HG03558 (cell line): ENCODE measurements around the gene OTUD7B.
"Not testable (repeated sequence)": the region's sequence is repeated elsewhere in the genome, so short reads cannot be mapped to it uniquely, and the experiment has no call there.

Experiments
- ATAC-seq: cut with Tn5 transposase; IDR thresholded peaks from one replicate; pipeline ENCODE4 v1.9.1; 2021; ENCODE audit warnings: moderate number of reproducible peaks; ENCODE audit not compliant: unreplicated experiment; ENCODE audit errors: extremely low read depth

Gene OTUD7B

DNA sequence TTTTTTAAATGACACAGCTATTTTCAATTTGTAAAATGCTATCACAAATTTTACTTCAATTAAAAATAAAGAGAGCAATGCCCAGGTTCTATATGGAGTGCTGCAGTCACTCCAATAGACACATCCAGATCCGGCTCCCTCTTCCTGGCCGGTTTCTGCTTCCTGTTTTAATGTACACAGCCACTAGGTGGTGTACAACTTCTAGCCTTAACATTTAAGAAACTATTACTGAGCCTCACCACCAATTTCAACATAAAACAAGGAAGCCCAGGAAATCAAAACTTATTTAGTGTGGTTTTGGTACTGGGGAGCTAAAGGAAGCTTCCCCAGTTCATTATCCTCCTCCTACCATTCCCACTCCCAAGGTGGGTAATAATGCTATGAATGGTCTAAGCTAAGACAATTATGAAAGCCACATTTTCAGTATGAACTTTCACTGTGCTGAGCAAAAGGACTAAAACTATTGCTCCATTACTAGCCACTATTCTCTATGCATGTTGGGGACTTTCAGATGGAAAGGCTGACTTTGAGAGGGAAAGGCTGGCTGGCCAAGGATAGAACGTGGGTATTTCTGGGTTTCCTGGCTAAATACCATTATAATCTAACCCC lies 48.4 kb downstream of the OTUD7B start:
- ATAC-seq: no peak

DNA sequence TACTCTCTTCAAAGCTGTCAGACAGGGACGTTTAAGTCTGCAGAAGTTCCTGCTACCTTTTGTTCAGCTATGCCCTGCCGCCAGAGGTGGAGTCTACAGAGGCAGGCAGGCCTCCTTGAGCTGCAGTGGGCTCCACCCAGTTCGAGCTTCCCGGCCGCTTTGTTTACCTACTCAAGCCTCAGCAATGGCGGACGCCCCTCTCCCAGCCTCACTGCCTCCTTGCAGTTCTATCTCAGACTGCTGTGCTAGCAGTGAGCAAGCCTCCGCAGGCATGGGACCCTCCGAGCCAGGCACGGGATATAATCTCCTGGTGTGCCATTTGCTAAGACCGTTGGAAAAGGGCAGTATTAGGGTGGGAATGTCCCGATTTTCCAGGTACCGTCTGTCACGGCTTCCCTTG lies 53.0 kb downstream of the OTUD7B start:
- not testable (repeated sequence) for ATAC-seq

DNA sequence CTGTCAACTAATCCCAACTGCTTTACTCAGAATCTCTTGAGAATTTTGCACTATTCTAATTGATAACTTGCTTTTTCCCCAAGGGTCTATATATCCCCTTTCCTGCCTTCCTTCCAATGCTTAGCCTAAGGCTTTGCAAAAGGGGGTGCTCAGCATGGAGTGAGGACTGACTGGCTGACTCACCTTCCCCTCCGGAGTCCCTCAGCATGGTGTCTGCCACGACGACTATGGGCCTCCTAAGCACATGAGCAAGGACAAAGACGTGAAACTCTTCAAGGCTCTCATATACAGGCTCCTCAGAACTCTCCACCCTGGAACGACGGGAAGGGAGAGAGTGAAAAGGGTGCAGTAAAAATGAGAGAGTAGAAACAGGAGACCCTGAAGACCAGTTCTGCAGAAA lies 60.6 kb downstream of the OTUD7B start:
- ATAC-seq: no peak

GRCh38 chr1:149945206-149945605 lies 65.3 kb downstream of the OTUD7B start:
- ATAC-seq: no peak

GRCh38 chr1:149942885-149943284 lies 67.6 kb downstream of the OTUD7B start:
- ATAC-seq: no peak

DNA sequence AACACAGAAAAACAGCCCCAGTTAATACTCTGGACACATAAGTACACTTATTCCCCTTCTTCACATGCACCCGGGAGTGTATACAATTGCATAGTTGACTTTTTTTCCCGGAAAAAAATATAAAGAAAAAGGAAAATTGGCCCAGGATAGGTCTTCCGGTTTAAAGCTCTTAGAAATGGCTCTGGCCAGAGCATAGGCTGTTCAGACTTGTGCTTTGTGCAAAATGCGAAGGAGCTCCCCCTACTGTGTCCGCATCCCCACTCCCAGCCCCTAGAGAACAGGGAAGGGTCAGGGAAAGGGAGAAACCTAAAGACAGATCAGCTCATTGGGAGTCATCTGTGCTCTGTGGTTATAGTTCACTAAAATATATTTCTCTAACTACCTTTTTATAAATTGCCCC lies 68.3 kb downstream of the OTUD7B start:
- no peak for ATAC-seq

GRCh38 chr1:149940427-149940826 lies 70.1 kb downstream of the OTUD7B start:
- ATAC-seq: no peak

DNA sequence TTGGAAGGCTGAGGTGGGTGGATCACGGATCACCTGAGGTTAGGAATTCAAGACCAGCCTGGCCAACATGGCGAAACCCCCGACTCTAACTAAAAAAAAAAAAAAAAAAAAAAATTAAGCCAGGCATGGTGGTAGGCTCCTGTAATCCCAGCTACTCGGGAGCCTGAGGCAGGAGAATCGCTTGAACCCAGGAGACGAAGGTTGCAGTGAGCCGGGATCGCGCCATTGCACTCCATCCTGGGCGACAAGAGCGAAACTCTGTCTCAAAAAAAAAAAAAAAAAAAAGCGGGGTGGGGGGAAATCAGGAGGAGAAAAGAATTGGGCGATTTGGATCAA lies 71.9 kb downstream of the OTUD7B start:
- not testable (repeated sequence) for ATAC-seq

DNA sequence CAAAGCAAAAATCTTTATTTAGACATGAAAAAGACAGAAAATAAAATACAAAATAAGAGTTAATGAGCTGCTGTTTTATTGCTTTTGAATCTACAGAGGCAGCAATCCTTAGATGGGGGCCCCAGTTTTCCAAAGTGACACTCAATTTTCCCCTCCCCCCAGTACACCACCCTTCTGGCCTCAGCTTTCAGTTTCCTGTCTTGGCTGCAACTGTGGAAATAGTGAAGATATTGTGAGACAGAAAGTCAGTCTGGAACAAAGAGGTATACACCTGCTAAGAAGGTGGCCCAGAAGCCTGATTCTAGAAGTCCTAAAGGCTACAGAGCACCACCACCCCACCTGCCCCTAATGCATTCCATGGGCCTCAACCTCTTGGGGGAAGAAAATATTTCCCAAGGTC lies 72.8 kb downstream of the OTUD7B start:
- ATAC-seq: no peak

DNA sequence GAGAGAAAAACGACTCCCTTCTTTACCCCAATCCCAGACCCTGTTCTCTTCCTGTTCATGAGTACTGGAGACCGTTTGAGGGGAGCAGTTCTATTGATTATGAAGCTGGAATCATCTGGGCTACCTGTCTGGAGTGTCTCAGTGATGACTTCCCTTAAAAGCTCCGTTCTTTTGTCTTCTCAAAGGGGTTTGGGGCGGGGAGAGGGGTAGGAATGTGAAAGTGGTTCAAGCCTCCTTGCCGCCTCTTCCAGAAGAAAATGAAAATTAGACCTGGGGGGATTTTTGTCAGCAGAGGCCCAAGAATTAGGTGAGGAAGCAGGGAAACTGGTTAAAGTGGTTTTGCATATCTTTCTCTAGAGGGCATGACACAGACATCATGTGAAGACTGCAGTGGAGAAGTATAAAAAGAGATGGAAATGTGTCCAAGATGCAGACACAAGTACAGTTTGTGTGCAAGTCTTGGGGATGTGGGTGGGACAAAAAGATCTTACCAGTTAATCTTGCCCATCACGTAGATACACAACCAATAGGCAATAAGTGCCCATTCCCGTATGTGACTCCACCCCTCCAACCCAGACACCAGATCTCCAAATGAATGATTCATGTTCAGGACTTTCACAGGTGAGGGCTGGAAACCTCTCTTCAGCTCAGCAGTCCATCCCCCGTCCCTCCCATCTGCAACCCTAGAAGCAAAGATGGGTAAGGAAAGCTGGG lies 73.4 kb downstream of the OTUD7B start:
- no peak for ATAC-seq

- no peak for ATAC-seq
Observed at GRCh38 chr1:149936170-149936991, 74.1 kb downstream of the OTUD7B start, which contains the start of gene MTMR11. MTMR11 (minus strand) TSS chr1:149936879; CDS start chr1:149936647, 232 bp downstream.

DNA sequence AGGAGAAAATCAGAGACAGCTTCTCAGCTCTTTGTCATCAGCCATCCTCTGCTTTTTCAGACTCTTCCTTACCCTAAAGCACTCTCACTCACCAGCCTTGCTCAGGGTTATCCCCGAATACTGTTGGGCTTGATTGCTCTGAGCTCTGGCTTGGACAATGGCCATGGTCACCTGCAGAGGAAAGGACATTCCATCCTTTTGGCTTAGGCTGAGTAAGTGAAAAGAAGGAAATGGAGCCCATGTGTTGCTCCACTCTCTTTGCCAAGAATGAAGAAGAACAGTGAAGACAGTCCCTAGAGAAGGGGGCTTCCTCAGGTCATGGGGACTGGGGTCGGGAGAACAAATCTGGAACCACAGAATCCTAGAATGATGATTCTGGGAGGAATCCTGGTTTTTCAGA lies 76.2 kb downstream of the OTUD7B start:
- ATAC-seq: no peak

DNA sequence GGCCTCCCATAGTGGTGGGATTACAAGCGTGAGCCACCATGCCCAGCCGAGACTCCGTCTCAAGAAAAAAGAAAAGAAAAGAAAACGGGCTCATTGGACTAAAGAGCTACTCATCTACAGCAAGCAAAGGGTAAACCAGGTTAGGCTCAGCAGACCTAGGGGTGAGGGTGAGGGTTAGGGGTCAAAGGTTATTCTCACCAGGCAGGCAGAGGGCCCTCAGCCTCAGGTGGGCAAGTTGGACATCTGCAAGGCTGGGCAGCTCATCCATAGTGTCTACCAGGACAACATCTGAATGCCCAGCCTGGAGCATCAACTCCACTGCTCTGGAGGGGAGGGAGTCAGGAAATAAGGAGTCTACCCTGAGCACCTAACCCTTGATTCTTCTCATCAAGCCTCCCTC lies 77.3 kb downstream of the OTUD7B start:
- ATAC-seq: no peak

GRCh38 chr1:149932474-149932873 lies 78.1 kb downstream of the OTUD7B start:
- no peak for ATAC-seq

- ATAC-seq: no peak
Observed at GRCh38 chr1:149931212-149931790, 79.2 kb downstream of the OTUD7B start.

GRCh38 chr1:149929856-149930255 lies 80.7 kb downstream of the OTUD7B start:
- no peak for ATAC-seq

GRCh38 chr1:149928401-149928724 lies 82.2 kb downstream of the OTUD7B start:
- ATAC-seq: no peak

GRCh38 chr1:149927563-149928400 lies 82.7 kb downstream of the OTUD7B start, which contains the start of gene SF3B4:
SF3B4 (minus strand) TSS chr1:149927803; CDS start chr1:149927759, 44 bp downstream.
- peak; percentile 79 for ATAC-seq

DNA sequence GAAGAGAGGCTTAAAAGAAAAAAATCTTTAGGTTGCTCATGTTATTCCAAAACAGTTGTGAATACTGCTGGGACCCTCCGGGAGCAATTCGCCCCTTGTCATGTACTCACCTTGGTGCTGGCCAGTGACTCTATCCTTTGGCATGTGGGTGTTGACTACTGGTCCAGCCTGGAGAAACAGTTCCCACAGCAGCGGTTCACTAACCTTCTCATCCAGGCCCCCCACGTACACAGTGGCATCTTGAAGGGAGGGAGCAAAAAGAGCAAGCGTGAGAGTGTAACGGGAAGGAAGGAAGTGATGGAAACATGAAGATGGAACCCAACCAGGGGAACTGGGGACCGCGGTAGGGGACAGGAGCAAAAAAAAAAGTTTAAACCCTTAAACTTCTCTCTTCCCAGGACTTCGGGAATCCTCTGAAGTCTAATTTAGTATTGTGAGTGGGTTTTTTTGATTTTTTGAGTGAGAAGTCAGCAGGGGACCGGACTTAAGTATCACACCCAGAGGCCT lies 83.4 kb downstream of the OTUD7B start:
- ATAC-seq: no peak

GRCh38 chr1:149926296-149926695 lies 84.2 kb downstream of the OTUD7B start:
- no peak for ATAC-seq
